Breast epithelium (tissue), 4 donors: ENCODE results near the gene SSTR3. TPM values are rescaled to one million over a fixed set of nuclear protein-coding genes. Genes with fewer than 3 reads are reported as not detected.

Experiments used
- DNase-seq, 2 donors: peaks; one replicate each; pipeline ENCODE4 v3.0.0-alpha.2; 2019; ENCODE audit warnings: low spot score in 2 of 2
- H3K27ac ChIP-seq, 2 donors: fragments of 200-600 bp; sonication (generic) in 1 of 2; one replicate each; pipeline ENCODE4 v1.5.1; 2016 to 2019; ENCODE audit warnings: mild to moderate bottlenecking in 1 of 2
- H3K27me3 ChIP-seq, 2 donors: fragments of 200-600 bp; sonication (generic) in 1 of 2; one replicate each; pipeline versions ENCODE4 v1.5.1 to v1.6.0; 2017 to 2019; ENCODE audit warnings: control low read depth in 1 of 2, mild to moderate bottlenecking in 1 of 2
- H3K36me3 ChIP-seq: fragments of 200-600 bp; one replicate; pipeline ENCODE4 v1.5.1; 2019
- H3K4me1 ChIP-seq, 2 donors: fragments of 200-600 bp; sonication (generic); one replicate each; pipeline ENCODE4 v1.5.1; 2016 to 2019; ENCODE audit warnings: control low read depth in 1 of 2
- H3K4me3 ChIP-seq, 3 donors: fragments of 200-600 bp; sonication (generic); 1 replicate in 2 of 3; 2 replicates in 1 of 3; pipeline ENCODE4 v1.5.1; 2016 to 2019; ENCODE audit warnings: mild to moderate bottlenecking in 3 of 3, moderate library complexity in 2 of 3
- H3K9me3 ChIP-seq, 2 donors: fragments of 200-600 bp; sonication (generic) in 1 of 2; one replicate each; pipeline ENCODE4 v1.5.1; 2016 to 2019; ENCODE audit warnings: control low read depth in 1 of 2
- CTCF ChIP-seq, 3 donors: fragments of 450-650 bp; IDR thresholded peaks; one replicate each; pipeline ENCODE4 v1.5.1; 2016 to 2017; ENCODE audit warnings: antibody characterized with exemption in 3 of 3, mild to moderate bottlenecking in 3 of 3, moderate library complexity in 3 of 3
- POLR2A ChIP-seq: fragments of 450-650 bp; IDR thresholded peaks from one replicate; pipeline ENCODE4 v1.6.1; 2016; ENCODE audit warnings: antibody characterized with exemption, mild to moderate bottlenecking, moderate library complexity
- POLR2AphosphoS5 ChIP-seq, 3 donors: sonication (generic); formaldehyde crosslinking; IDR thresholded peaks; one replicate each; pipeline ENCODE4 v1.6.1; 2017; ENCODE audit warnings: antibody characterized with exemption in 3 of 3
- intact Hi-C: fragments of 100-400 bp; cut with DNase I; formaldehyde crosslinking; loops from one replicate; pipeline ENCODE4 v1.15.1; 2023; ENCODE audit warnings: low total_unique reads
- total RNA-seq, 3 donors: library from RNA; depleted of rRNA; stranded (reverse); fragments of >200 nt; gene quantifications; one replicate each; pipeline ENCODE4 v1.1.0, GENCODE V29; 2016

Gene SSTR3
- total RNA-seq, 3 donors from 2014 or later = not detected

- no peak for DNase-seq
- Histone ChIP-seq H3K27ac (no peak overlapping the region), H3K4me1 (no peaks in the 10 kb centered on the region), H3K27me3 (no peaks in the 10 kb centered on the region), H3K36me3 (no peaks in the 10 kb centered on the region), H3K4me3 (no peak overlapping the region), H3K9me3 (no peaks in the 10 kb centered on the region)
- intact Hi-C loops = no loop called here
- TF ChIP-seq POLR2AphosphoS5 (IDR thresholded peaks at IDR 0.05) (no peak), POLR2A (no peak), CTCF (IDR thresholded peaks at IDR 0.05) (no peak)
Observed at GRCh38 chr22:37239336-37240239, 27.3 kb upstream of the SSTR3 start.

- intact Hi-C loops = no loop called here
Observed at GRCh38 chr22:37237371-37238268, 25.3 kb upstream of the SSTR3 start.

GRCh38 chr22:37235897-37236607, 23.8 kb upstream of the SSTR3 start:
- Histone ChIP-seq H3K4me3 (no peak overlapping the region), H3K27ac (no peak overlapping the region)

More at GRCh38 chr22:37237371-37238268, 25.3 kb upstream of the SSTR3 start:
- TF ChIP-seq CTCF (IDR thresholded peaks at IDR 0.05) (no peak), POLR2A (no peak), POLR2AphosphoS5 (IDR thresholded peaks at IDR 0.05) (no peak)
- Histone ChIP-seq H3K9me3 (no peaks in the 10 kb centered on the region), H3K4me1 (no peaks in the 10 kb centered on the region), H3K27ac (no peak overlapping the region), H3K4me3 (no peak overlapping the region), H3K36me3 (no peaks in the 10 kb centered on the region), H3K27me3 (no peaks in the 10 kb centered on the region)
- no peak for DNase-seq

GRCh38 chr22:37234736-37235711, 22.7 kb upstream of the SSTR3 start:
- no peaks in the 10 kb centered on the region for H3K36me3 ChIP-seq
- DNase-seq = no peak
- intact Hi-C loops = no loop called here
- TF ChIP-seq POLR2A = no peak
- TF ChIP-seq POLR2AphosphoS5 (IDR thresholded peaks at IDR 0.05) = no peak
- TF ChIP-seq CTCF (IDR thresholded peaks at IDR 0.05) = no peak
- no peaks in the 10 kb centered on the region for H3K27me3 ChIP-seq
- H3K27ac ChIP-seq = no peak overlapping the region
- no peaks in the 10 kb centered on the region for H3K4me1 ChIP-seq
- no peaks in the 10 kb centered on the region for H3K9me3 ChIP-seq
- no peak overlapping the region for H3K4me3 ChIP-seq

More at GRCh38 chr22:37235897-37236607, 23.8 kb upstream of the SSTR3 start:
- no peak for DNase-seq
- Histone ChIP-seq H3K9me3 (no peaks in the 10 kb centered on the region), H3K36me3 (no peaks in the 10 kb centered on the region), H3K27me3 (no peaks in the 10 kb centered on the region), H3K4me1 (no peaks in the 10 kb centered on the region)
- TF ChIP-seq POLR2AphosphoS5 (IDR thresholded peaks at IDR 0.05) (no peak), POLR2A (no peak)
- intact Hi-C loops = no loop called here
